ENCODE results near the gene CACHD1.
"Not testable (repeated sequence)": the region's sequence is repeated elsewhere in the genome, so short reads cannot be mapped to it uniquely, and the experiment has no call there.

Gene CACHD1

GRCh38 chr1:64715186-64715585 lies 245.3 kb downstream of the CACHD1 start:
- no peak for DNase-seq

- no peak for DNase-seq
Observed at GRCh38 chr1:64721135-64721534, 251.2 kb downstream of the CACHD1 start.

- DNase-seq: no peak
Observed at GRCh38 chr1:64721576-64722145, 251.7 kb downstream of the CACHD1 start.

- no peak for DNase-seq
Observed at GRCh38 chr1:64727861-64728260, 257.9 kb downstream of the CACHD1 start.

DNA sequence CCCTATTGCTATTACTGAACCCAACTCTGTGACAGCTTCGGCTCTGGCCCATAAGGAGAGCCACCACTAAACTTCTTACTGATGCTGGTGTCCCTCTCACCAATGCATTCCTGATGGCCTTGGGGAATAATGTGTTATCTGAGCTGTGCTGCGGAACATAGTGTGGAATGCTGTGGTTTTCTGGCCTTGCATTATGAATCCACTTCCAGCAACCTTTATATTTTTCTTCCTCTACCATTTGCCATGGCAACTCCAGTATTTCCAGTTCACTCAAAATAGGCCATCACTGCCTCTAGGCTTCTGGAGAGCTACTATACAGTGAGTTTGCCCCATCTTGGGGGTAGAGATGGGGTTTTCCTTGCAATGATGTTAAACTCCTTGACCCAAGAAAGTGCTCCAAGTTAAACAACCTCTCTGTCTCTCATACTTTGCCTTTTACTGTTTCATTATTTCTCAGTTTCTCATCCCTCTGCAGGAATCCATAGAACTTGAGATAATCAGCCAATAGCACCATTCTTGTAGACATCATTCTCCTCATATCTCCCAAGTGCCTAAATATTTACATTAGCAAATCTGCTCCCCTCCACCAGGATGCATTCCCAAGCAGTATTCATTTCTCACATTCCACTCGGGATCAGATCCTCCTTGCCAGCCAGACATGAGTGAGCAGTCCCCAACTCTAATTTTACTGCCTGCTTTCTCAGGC lies 263.8 kb downstream of the CACHD1 start:
- no peak for DNase-seq

GRCh38 chr1:64734287-64734652 lies 264.3 kb downstream of the CACHD1 start:
- DNase-seq: no peak

- not testable (repeated sequence) for DNase-seq
Observed at GRCh38 chr1:64740687-64741086, 270.8 kb downstream of the CACHD1 start.

Measured in DMS 273 treated with DMSO at 0.1 percent for 48 hours (cell line).